AG04449 (cell line): ENCODE measurements around the gene SOCS3.

Source experiments
- CTCF ChIA-PET: fragments of 350-600 bp; formaldehyde crosslinking; extraction: SDS; loops from one replicate; lab custom pipeline; 2021; ENCODE audit warnings: antibody characterized with exemption; lab: Yijun Ruan, JAX
- POLR2A ChIA-PET: fragments of 400-600, 350-600 bp; formaldehyde crosslinking; extraction: SDS; loops from one replicate; lab custom pipeline; 2020; ENCODE audit warnings: antibody characterized with exemption, inconsistent platforms; lab: Yijun Ruan, JAX
- DNase-seq: peaks from one replicate; pipeline ENCODE4 v3.0.0-alpha.2; 2010; ENCODE audit warnings: low read depth, low spot score
- H3K4me3 ChIP-seq: 2 replicates; pipeline ENCODE4 v1.5.1; 2011; ENCODE audit warnings: low read depth, mild to moderate bottlenecking, control low read depth, low read length
- CTCF ChIP-seq: IDR thresholded peaks from one replicate; pipeline ENCODE4 v1.5.1; 2011; ENCODE audit warnings: mild to moderate bottlenecking, moderate library complexity, low read length, control low read depth, inconsistent platforms; ENCODE audit not compliant: insufficient read depth; ENCODE audit errors: missing control alignments

SOCS3 gene

DNA sequence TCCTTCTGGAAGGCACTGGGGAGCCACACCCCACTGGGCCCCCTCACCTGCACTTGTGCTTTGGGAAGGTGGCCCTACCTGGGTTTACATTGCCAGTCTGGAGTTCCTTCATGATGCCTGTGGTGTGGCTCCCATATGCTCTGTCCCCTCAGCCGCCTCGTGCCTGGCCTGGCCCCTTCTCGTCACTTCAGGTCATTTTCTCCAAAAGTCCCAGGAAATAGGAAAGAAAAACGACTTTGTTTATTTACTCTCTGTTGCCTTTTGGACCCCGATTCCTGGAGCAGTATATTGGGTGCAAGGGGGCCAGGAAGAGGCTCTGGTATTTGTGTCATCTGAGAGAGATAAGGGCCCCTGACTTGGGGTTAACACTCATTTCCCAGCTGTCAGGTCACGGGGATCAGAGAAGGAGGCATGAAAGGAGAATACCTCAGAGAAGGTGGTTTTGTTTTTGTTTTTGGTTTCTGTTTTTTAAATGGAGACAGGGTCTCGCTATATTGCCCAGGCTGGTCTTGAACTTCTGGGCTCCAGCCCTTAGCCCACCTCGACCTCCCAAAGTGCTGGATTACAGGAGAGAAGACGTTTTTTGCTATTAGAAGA lies 4.7 kb downstream of the SOCS3 start:
- CTCF ChIA-PET: interaction anchor here (1.0 to 1.7 kb wide), 3 partner anchors 11 to 67 kb away, joined by 4 to 7 read pairs (median 4); no protein-coding TSS in a partner anchor
- POLR2A ChIA-PET: no interaction called here
- no peak for TF ChIP-seq CTCF
- DNase-seq: no peak
- no peak overlapping the region for H3K4me3 ChIP-seq

- CTCF ChIA-PET: interaction anchor here (1.2 to 1.7 kb wide), 2 partner anchors 10 to 65 kb away, joined by 4 to 7 read pairs; no protein-coding TSS in a partner anchor
- TF ChIP-seq CTCF: no peak
- no peak for DNase-seq
- peak overlapping the region; percentile 46 for H3K4me3 ChIP-seq
- POLR2A ChIA-PET: no interaction called here
Observed at GRCh38 chr17:78353834-78354233, 6.0 kb downstream of the SOCS3 start.

- DNase-seq: no peak
- ChIA-PET POLR2A (interaction anchor here (0.6 to 1.2 kb wide), 3 partner anchors 8 to 35 kb away, joined by 3 to 4 read pairs (median 4); partner anchors contain the start of gene SOCS3), CTCF (interaction anchor here (1.1 kb wide), 1 partner anchor 9 kb away, joined by 3 read pairs; no protein-coding TSS in a partner anchor)
- no peak for TF ChIP-seq CTCF
- no peak overlapping the region for H3K4me3 ChIP-seq
Observed at GRCh38 chr17:78351449-78352006, 8.3 kb downstream of the SOCS3 start.

DNA sequence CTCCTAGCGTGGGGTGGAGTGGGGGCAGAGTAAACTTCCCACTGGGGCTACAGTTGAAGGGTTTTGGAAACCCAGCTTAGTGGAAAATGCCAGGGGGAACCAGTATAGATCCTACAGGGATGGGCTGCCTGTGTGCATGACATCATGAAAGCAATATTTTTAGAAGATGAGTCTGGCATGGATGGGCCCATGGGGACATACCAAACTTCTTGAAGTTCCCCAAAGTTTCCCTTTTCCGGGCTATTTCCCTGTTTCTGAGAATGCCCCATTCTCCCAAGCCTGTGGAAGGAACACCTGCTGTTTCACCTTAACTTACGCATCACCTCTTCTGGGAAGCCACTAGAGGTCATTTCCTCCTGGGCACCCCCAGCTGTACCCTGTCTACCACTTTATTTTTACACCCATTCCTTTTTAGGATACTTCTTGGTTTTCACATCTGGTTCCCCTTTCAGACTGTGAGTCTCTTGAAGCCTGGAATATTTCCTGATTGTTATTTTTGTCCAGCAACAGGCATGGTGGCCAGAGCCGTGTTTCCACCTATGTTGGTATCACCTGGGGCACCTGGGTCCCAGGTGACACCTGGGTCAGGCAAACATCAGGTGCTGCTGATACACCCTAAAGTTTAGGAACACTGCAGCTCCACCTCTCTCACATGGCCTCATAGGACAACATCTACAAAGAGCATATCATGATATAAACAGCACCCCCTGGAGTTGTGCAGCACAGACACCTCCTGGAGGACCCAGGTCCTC lies 9.8 kb downstream of the SOCS3 start:
- no peak for TF ChIP-seq CTCF
- DNase-seq: no peak
- CTCF ChIA-PET: interaction anchor here (1.5 to 3.0 kb wide), 2 partner anchors 38 to 99 kb away, joined by 4 to 7 read pairs; no protein-coding TSS in a partner anchor
- H3K4me3 ChIP-seq: no peak overlapping the region
- POLR2A ChIA-PET: no interaction called here

DNA sequence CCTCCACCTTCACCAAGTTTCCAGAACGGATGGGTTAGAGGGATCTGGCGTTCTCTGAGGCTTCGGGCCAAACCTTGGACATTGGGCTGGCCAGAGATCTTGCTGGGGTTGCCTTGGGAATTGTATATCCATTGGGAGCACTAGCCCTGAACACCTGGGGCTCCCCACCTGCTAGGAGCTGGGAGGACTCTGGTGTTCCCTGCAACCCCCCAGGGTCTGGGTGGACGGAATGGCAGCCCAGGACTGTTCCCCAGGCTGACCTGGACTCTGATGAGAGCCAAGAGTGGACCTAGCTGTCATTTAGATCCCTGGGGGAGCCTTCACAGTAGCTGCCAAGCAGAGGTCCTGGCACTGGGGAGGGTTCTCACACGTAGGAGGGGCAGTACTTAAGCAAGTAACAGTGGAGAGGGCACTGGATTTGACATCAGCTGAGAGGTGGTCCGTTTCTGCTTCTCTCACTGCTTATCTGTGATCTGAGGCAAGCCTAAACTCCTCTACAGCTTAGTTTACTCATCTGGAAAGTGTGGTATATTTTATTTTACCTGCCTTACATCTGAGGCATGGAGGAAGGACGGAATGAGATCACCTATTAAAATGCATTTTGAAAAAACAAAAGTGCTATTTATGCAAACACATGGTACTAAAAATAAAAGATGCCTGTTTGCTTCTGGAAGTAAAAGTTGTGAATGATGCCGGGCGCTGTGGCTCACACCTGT lies 11.7 kb downstream of the SOCS3 start:
- DNase-seq: no peak
- ChIA-PET CTCF (interaction anchor here (0.7 to 3.0 kb wide), 3 partner anchors 10 to 97 kb away, joined by 4 to 7 read pairs (median 5); no protein-coding TSS in a partner anchor), POLR2A (interaction anchor here (0.9 kb wide), 1 partner anchor 12 kb away, joined by 4 read pairs; the partner anchor contains the start of gene SOCS3)
- TF ChIP-seq CTCF: no peak
- H3K4me3 ChIP-seq: no peak overlapping the region
